ENCODE measurements around the gene PECR. TPM values are rescaled to one million over a fixed set of nuclear protein-coding genes. Genes with fewer than 3 reads are reported as not detected.

PECR gene
- total RNA-seq, 4 donors from 2014 or later: 44.6 to 85.6 (median 54.3) TPM

GRCh38 chr2:216070195-216070594 is 11.4 kb downstream of the PECR start:
- DNase-seq: no peak
- Histone ChIP-seq H3K4me1 (no peaks in the 10 kb centered on the region), H3K27me3 (no peaks in the 10 kb centered on the region), H3K9me3 (no peaks in the 10 kb centered on the region), H3K4me3 (no peak overlapping the region), H3K36me3 (peaks cover 0 to 15% (median 0%) of the 10 kb centered on the region in 3 donors), H3K27ac (no peak overlapping the region)
- TF ChIP-seq CTCF (IDR thresholded peaks at IDR 0.05): no peak
- no peak for TF ChIP-seq POLR2A (IDR thresholded peaks at IDR 0.05)

GRCh38 chr2:216069028-216069427 is 12.6 kb downstream of the PECR start:
- Histone ChIP-seq H3K4me3 (no peak overlapping the region), H3K27me3 (no peaks in the 10 kb centered on the region), H3K4me1 (no peaks in the 10 kb centered on the region), H3K27ac (no peak overlapping the region), H3K36me3 (peaks cover 0 to 26% (median 0%) of the 10 kb centered on the region in 3 donors), H3K9me3 (no peaks in the 10 kb centered on the region)
- TF ChIP-seq POLR2A (IDR thresholded peaks at IDR 0.05): no peak
- no peak for TF ChIP-seq CTCF (IDR thresholded peaks at IDR 0.05)
- no peak for DNase-seq

GRCh38 chr2:216066230-216066629 is 15.4 kb downstream of the PECR start:
- no peak overlapping the region for H3K4me3 ChIP-seq
- DNase-seq: no peak
- TF ChIP-seq CTCF (IDR thresholded peaks at IDR 0.05): no peak
- TF ChIP-seq POLR2A (IDR thresholded peaks at IDR 0.05): no peak
- H3K9me3 ChIP-seq: no peaks in the 10 kb centered on the region
- H3K4me1 ChIP-seq: no peaks in the 10 kb centered on the region
- H3K27ac ChIP-seq: no peak overlapping the region
- no peaks in the 10 kb centered on the region for H3K27me3 ChIP-seq
- H3K36me3 ChIP-seq: peaks cover 0 to 42% (median 0%) of the 10 kb centered on the region in 3 donors

- Histone ChIP-seq H3K27me3 (no peaks in the 10 kb centered on the region), H3K27ac (no peak overlapping the region), H3K36me3 (peaks cover 0 to 47% (median 0%) of the 10 kb centered on the region in 3 donors), H3K9me3 (no peaks in the 10 kb centered on the region), H3K4me3 (no peak overlapping the region), H3K4me1 (no peaks in the 10 kb centered on the region)
- DNase-seq: no peak
- TF ChIP-seq CTCF (IDR thresholded peaks at IDR 0.05): no peak
- TF ChIP-seq POLR2A (IDR thresholded peaks at IDR 0.05): no peak
These were observed 16.9 kb downstream of the PECR start for GRCh38 chr2:216064665-216065064.

GRCh38 chr2:216064014-216064630 is 17.5 kb downstream of the PECR start:
- Histone ChIP-seq H3K27me3 (no peaks in the 10 kb centered on the region), H3K4me1 (no peaks in the 10 kb centered on the region), H3K36me3 (peaks cover 0 to 52% (median 0%) of the 10 kb centered on the region in 3 donors), H3K27ac (no peak overlapping the region), H3K4me3 (no peak overlapping the region), H3K9me3 (no peaks in the 10 kb centered on the region)
- no peak for TF ChIP-seq POLR2A (IDR thresholded peaks at IDR 0.05)
- no peak for TF ChIP-seq CTCF (IDR thresholded peaks at IDR 0.05)
- DNase-seq: no peak

Data from Peyer's patch (tissue), 4 donors.